Measurements from ENCODE around the gene PEX14.

GRCh38 chr1:10655002-10655401 is 180.3 kb downstream of the PEX14 start:
- TF ChIP-seq CTCF (IDR thresholded peaks at IDR 0.05 in 2 of 3, conservative IDR thresholded peaks at IDR 0.05 in 1 of 3; ENCODE audit: control insufficient read depth in 2 of 3, extremely low read depth in 1 of 3, insufficient read depth in 1 of 3, low read depth in 3 of 3, low read length in 3 of 3) (no peak), TCF7 (IDR thresholded peaks at IDR 0.05; ENCODE audit: borderline replicate concordance) (no peak), CUX1 (IDR thresholded peaks at IDR 0.05; ENCODE audit: insufficient replicate concordance, low read depth, low read length) (no peak), ATF3 (IDR thresholded peaks at IDR 0.05; ENCODE audit: borderline replicate concordance, extremely low read depth, low read depth, low read length) (no peak), TAF1 (IDR thresholded peaks at IDR 0.05; ENCODE audit: borderline replicate concordance, low read depth, low read length) (no peak), CREB1 (IDR thresholded peaks at IDR 0.05; ENCODE audit: low read depth) (no peak)
